ENCODE measurements around the gene CELF3. TPM values are rescaled to one million over a fixed set of nuclear protein-coding genes. Genes with fewer than 3 reads are reported as not detected.
"Not testable (repeated sequence)": the region's sequence is repeated elsewhere in the genome, so short reads cannot be mapped to it uniquely, and the experiment has no call there.

Gene CELF3
- total and polyA plus RNA-seq, 8 donors: 0.73 to 39.1 (median 1.2) TPM; not detected in 1

GRCh38 chr1:151686561-151686960, 30.0 kb downstream of the CELF3 start:
- TF ChIP-seq EP300 (IDR thresholded peaks at IDR 0.05): no peak
- TF ChIP-seq POLR2A (IDR thresholded peaks at IDR 0.05): no peak
- TF ChIP-seq POLR2AphosphoS5 (IDR thresholded peaks at IDR 0.05): no peak
- TF ChIP-seq CTCF (IDR thresholded peaks at IDR 0.05): no peak
- DNase-seq: no peak
- H3K9me3 ChIP-seq: no peaks in the 10 kb centered on the region
- WGBS, 5 donors: 86 to 91% (median 88%) methylated on average over 2 of the region's 2 CpGs
- peaks cover 10 to 74% (median 54%) of the 10 kb centered on the region in 4 donors for H3K36me3 ChIP-seq
- H3K27me3 ChIP-seq: no peaks in the 10 kb centered on the region
- H3K4me3 ChIP-seq: no peak overlapping the region
- intact Hi-C loops (cut with DNase I; ENCODE audit: low total_unique reads): no loop called here
- H3K27ac ChIP-seq: no peak overlapping the region
- no peaks in the 10 kb centered on the region for H3K4me1 ChIP-seq

- TF ChIP-seq POLR2A (IDR thresholded peaks at IDR 0.05) (no peak), POLR2AphosphoS5 (IDR thresholded peaks at IDR 0.05) (no peak), CTCF (IDR thresholded peaks at IDR 0.05) (no peak), EP300 (IDR thresholded peaks at IDR 0.05) (no peak)
- H3K27ac ChIP-seq: no peak overlapping the region
- intact Hi-C loops (cut with DNase I; ENCODE audit: low total_unique reads): no loop called here
- no peaks in the 10 kb centered on the region for H3K9me3 ChIP-seq
- peaks cover 0 to 14% (median 0%) of the 10 kb centered on the region in 4 donors for H3K4me1 ChIP-seq
- no peak overlapping the region for H3K4me3 ChIP-seq
- no peak for DNase-seq
- H3K27me3 ChIP-seq: no peaks in the 10 kb centered on the region
- WGBS, 5 donors: 66 to 98% (median 96%) methylated on average over 2 of the region's 2 CpGs
- peaks cover 10 to 59% (median 56%) of the 10 kb centered on the region in 4 donors for H3K36me3 ChIP-seq
Measured at GRCh38 chr1:151684128-151684527, 32.5 kb downstream of the CELF3 start.

- H3K9me3 ChIP-seq; H3K27ac ChIP-seq; H3K4me3 ChIP-seq; DNase-seq; intact Hi-C loops (cut with DNase I; ENCODE audit: low total_unique reads); H3K27me3 ChIP-seq: not testable (repeated sequence)
- WGBS, 5 donors: 88 to 98% (median 94%) methylated on average over 7 of the region's 7 CpGs
- peaks cover 0 to 14% (median 0%) of the 10 kb centered on the region in 4 donors for H3K4me1 ChIP-seq
- H3K36me3 ChIP-seq: peaks cover 10 to 66% (median 62%) of the 10 kb centered on the region in 4 donors
Measured at GRCh38 chr1:151682901-151683300, 33.7 kb downstream of the CELF3 start.

- Histone ChIP-seq H3K4me3 (no peak overlapping the region), H3K9me3 (no peaks in the 10 kb centered on the region), H3K27me3 (no peaks in the 10 kb centered on the region), H3K4me1 (peaks cover 0 to 14% (median 0%) of the 10 kb centered on the region in 4 donors), H3K36me3 (peaks cover 10 to 65% (median 59%) of the 10 kb centered on the region in 4 donors), H3K27ac (no peak overlapping the region)
- TF ChIP-seq EP300 (IDR thresholded peaks at IDR 0.05) (no peak), POLR2AphosphoS5 (IDR thresholded peaks at IDR 0.05) (no peak), CTCF (IDR thresholded peaks at IDR 0.05) (no peak), POLR2A (IDR thresholded peaks at IDR 0.05) (no peak)
- intact Hi-C loops (cut with DNase I; ENCODE audit: low total_unique reads): no loop called here
- WGBS, 5 donors: 86 to 92% (median 88%) methylated on average over 2 of the region's 2 CpGs
- no peak for DNase-seq
Measured at GRCh38 chr1:151681923-151682322, 34.7 kb downstream of the CELF3 start.

- DNase-seq: no peak
- Histone ChIP-seq H3K27me3 (no peaks in the 10 kb centered on the region), H3K36me3 (peaks cover 10 to 54% (median 49%) of the 10 kb centered on the region in 4 donors), H3K4me1 (peaks cover 0 to 14% (median 0%) of the 10 kb centered on the region in 4 donors), H3K27ac (peak overlapping the region in 3 of 5 donors; percentile 0 to 77 (median 59)), H3K9me3 (no peaks in the 10 kb centered on the region), H3K4me3 (no peak overlapping the region)
- TF ChIP-seq POLR2AphosphoS5 (IDR thresholded peaks at IDR 0.05) (no peak), EP300 (IDR thresholded peaks at IDR 0.05) (no peak), POLR2A (IDR thresholded peaks at IDR 0.05) (no peak)
- intact Hi-C loops (cut with DNase I; ENCODE audit: low total_unique reads): no loop called here
- WGBS, 5 donors: 23 to 39% (median 33%) methylated on average over 3 of the region's 3 CpGs
Measured at GRCh38 chr1:151680826-151681225, 35.8 kb downstream of the CELF3 start.

All from stomach (tissue), 9 donors.